HG03342 (cell line): ENCODE measurements around the gene CEP162.
"Not testable (repeated sequence)": the region's sequence is repeated elsewhere in the genome, so short reads cannot be mapped to it uniquely, and the experiment has no call there.

Experiments used
- ATAC-seq: cut with Tn5 transposase; IDR thresholded peaks from one replicate; pipeline ENCODE4 v1.9.1; 2021; ENCODE audit warnings: mild to moderate bottlenecking, moderate library complexity; ENCODE audit not compliant: unreplicated experiment

CEP162 gene

DNA sequence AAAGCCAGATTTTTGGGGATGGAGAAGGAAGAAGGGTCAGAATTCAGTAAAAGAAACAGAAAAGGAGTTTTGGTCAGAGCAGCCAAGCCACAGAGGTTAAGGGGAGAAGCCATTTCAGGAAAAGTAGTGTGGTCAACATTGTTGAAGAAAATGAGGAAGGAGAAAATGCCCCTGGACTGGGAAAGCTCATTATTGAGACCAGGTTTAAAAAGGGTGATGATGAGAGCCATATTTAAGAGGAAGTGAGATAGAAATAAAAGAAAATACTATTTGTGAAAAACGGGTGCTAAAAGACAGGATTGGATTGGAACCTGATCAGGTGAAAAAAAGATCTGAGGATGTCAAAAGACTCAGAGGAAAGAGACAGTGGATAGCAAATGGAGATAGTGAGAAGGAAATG is 75.8 kb downstream of the CEP162 start:
- ATAC-seq: no peak

DNA sequence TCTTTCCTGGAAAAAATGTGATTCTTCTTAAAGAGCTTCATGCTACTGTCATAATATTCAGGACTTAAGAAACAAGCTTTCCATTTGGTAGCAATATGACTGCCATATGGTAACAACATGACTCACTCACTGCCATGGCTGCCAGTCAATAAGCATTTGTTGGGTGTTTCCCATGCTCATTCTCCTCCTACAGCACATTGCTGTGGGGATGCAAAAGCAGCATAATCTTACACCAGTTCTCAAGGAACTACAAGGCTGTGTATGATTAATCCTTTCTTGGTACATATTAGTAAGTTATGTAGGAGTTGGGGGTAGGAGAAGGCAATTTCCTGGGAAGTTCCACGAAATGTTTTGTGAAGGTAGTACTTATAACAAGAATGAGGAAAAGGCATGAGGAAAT is 76.7 kb downstream of the CEP162 start:
- ATAC-seq: peak; percentile 83

DNA sequence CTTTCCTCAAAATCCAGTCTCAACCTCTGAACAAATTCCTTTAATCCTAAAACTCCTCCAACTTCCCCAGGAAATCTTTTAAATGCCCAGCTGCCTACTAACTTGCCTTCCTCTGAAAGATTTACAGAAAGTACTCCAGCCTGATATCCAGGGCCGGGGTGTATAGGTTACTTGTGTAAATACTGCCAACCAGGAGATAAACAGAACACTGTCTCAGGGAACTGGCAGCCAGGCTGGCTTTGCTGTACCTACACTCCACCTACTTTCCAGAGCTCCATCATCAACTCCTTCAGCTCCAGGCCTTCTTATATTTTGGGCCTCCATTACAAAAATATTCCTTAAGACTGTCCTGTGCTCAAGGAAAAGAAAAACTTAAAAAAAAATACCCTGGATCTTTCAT is 85.9 kb downstream of the CEP162 start:
- no peak for ATAC-seq

DNA sequence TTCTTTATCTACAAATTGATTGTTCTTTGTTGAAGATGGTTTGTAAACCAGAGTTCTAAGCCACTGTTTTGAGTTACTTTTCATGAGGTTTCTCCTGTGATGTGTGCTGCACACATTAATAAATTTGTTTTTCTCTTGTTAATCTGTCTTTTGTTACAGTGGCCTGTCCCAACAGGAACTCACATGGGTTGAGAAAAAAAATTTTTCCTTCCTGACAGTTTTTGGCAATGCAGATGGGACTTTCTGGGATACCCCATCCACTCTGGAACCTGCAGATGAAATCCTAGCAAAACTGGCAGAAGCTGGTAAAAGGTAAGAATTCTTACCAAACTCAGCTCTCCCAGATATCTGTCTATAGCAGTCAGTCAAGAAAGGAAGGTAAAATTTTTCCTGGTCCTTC is 88.1 kb downstream of the CEP162 start:
- ATAC-seq: no peak

DNA sequence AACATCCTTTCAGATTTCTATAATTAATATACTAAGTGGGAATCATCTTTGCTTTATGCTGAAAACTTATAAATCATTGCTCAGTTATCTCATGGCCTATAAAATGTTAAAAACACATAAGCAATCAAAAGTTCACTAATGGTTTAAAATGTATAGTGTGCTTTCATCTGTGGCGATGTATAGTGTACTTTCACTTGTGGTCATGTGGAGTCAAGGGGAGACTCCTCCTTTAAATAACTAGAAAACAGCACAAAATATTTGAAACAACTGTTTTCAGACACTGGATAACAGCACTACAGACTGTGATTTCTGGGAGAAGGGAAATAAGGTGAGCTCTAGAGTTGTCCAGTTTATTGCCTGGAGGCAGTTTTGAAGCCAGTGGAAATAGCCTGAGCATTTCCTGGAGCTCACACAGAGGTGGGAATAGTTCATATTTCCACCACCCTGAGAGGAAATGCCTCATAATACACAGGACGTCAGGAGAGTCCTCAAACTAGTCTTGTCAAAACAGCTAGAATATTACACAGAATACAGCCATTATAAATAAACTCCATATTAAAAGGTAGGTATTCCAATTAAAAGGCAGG is 89.4 kb downstream of the CEP162 start:
- no peak for ATAC-seq

DNA sequence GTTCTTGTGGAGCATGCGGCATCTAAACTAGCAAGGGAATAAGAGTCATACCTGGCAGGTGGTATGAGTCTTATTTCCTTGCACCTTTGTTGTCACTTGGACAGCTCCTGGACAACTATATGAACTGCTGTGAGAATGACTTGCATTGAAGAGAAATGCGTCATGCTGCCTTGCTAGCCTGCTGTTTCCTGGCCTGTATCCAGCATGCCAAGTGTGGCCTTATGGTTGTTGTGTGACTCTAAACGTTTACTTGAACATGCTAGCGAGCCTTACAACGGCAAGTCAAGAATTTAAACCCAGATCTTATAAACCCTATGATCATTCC is 90.4 kb downstream of the CEP162 start:
- ATAC-seq: no peak

DNA sequence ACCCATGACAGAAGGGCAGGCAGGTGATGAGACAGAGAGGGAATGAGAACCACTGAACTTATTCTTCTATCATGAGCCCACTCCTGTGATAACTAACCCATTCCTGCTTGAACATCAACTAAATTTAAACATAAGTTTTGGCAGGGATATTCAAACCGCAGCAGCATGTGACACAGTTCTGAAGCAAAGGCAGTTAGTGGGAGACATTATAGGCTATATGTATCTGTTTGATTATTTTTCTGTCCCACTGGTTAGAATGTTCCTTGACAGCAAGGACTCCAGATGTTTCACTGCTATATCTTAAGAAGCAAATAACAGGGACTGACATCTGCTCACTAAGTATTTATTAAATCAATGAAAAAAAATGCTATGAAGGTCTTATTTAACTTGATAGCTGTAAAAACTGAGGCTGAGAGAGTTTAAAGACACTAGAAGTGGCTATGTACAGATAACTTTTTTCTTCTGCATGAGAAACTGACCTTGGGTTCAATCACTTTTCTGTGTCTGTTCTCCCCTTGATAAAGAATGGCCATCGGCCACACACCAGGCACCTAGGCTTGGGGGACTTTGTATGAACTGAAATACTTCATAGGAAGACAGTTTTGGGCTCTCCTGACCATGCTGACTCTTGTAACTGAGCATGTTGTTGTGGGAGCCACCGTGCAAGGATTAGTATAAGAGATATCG is 90.9 kb downstream of the CEP162 start:
- ATAC-seq: no peak

DNA sequence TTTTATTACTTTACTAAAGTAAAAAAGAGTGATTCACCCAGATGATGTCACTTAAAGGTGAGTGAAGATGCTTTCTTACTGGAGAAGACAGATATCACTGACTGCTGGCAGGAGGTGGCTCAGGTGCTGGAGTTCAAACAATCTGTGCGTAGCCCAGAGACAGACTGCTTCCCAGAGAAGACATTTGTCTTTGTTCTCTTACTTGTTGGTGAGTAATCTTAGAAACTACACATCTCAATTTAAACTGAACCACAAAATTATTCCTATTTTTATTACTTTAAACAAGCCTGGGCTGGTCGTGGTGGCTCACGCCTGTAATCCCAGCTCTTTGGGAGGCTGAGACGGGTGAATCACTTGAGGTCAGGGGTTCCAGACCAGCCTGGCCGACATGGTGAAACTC is 92.2 kb downstream of the CEP162 start:
- ATAC-seq: no peak

DNA sequence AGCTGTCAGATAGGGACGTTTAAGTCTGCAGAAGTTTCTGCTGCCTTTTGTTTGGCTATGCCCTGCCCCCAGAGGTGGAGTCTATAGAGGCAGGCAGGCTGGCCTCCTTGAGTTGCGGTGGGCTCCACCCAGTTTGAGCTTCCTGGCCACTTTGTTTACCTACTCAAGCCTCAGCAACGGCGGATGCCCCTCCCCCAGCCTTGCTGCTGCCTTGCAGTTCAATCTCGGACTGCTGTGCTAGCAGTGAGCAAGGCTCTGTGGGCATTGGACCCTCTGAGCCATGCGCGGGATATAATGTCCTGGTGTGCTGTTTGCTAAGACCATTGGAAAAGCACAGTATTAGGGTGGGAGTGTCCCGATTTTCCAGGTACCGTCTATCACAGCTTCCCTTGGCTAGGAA is 94.1 kb downstream of the CEP162 start:
- not testable (repeated sequence) for ATAC-seq

DNA sequence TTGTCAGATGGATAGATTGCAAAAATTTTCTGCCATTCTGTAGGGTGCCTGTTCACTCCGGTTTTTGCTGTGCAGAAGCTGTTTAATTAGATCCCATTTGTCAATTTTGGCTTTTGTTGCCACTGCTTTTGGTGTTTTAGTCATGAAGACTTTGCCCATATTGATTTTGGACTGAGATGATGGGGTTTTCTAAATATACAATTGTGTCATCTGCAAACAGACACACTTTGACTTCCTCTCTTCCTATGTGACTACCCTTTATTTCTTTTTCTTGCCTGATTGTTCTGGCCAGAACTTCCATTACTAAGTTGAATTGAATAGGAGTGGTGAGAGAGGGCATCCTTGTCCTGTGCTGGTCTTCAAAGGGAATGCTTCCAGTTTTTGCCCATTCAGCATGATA is 97.9 kb downstream of the CEP162 start:
- ATAC-seq: not testable (repeated sequence)

DNA sequence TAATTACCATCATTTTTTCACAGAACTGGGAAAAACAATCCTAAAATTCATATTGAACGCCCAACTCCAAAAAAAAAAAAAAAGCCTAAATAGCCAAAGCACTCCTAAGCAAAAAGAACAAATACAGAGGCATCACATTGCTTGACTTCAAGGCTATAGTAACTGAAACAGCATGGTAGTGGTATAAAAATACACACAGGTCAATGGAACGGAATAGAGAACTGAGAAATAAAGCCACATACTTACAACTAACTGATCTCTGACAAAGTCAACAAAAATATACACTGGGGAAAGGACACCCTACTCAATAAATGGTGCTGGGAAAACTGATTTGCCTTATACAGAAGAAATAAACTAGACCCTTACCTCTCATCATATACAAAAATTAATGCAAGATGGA is 104.3 kb downstream of the CEP162 start:
- no peak for ATAC-seq

DNA sequence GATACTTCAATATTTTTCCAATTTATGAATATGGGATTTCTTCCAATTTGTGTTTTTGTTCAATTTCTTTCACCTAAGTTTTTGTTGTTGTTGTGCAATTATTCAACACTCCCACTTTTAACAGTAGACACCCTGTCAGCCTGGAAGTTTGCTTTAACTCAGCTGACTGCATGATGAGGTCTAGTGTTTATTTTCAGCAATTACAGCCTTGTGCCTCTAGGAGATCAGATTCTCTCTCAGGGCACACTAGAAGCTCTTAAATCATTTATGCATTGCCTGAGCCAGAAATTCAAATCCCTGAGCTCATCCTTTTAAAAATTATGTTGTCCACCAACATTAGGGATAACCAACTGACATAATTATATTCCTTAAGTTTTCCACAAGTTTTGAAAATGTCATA is 108.2 kb downstream of the CEP162 start:
- ATAC-seq: no peak

DNA sequence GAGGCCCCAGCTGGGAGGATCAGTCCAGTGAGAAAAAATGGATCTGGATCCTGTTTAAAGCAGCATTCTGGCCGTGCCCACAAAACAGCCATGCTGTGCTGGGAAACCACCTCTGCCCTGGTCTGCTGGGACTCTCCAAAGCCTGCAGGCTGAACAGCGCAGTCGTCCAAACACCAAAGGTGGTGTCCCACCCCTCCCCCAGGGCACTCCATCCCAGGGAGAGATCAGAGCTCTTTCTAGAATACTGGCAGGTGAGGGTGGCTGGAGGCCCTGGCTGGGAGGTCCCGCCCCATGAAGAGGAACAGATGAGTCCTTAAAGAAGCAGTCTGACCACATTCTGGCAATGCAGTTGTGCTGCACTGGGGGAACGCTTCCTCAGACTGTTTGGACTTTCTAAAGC is 109.3 kb downstream of the CEP162 start:
- no peak for ATAC-seq

DNA sequence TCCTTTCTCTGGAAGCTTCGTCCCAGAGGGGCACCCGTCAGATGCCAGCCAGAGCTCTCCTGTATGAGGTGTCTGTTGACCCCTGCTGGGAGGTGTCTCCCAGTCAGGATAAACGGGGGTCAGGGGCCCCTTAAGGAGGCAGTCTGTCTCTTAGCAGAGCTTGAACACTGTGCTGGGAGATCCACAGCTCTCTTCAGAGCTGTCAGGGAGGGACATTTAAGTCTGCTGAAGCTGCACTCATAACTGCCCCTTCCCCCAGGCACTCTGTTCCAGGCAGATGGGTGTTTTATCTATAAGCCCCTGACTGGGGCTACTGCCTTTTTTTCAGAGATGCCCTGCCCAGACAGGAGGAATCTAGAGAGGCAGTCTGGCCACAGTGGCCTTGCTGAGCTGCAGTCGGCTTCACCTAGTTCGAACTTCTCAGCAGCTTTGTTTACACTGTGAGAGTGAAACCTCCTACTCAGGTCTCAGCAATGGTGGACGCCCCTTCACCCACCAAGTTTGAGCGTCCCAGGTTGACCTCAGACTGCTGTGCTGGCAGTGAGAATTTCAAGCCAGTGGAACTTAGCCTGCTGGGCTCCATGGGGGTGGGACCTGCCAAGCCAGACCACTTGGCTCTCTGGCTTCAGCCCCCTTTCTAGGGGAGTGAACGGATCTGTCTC is 112.4 kb downstream of the CEP162 start:
- ATAC-seq: not testable (repeated sequence)

DNA sequence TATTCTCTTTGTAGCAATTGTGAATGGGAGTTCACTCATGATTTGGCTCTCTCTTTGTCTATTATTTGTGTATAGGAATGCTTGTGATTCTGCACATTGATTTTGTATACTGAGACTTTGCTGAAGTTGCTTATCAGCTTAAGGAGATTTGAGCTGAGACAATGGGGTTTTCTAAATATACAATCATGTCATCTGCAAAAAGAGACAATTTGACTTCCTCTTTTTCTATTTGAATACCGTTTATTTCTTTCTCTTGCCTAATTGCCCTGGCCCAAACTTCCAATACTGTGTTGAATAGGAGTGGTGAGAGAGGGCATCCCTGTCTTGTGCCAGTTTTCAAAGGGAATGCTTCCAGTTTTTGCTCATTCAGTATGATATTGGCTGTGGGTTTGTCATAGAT is 116.1 kb downstream of the CEP162 start:
- not testable (repeated sequence) for ATAC-seq

DNA sequence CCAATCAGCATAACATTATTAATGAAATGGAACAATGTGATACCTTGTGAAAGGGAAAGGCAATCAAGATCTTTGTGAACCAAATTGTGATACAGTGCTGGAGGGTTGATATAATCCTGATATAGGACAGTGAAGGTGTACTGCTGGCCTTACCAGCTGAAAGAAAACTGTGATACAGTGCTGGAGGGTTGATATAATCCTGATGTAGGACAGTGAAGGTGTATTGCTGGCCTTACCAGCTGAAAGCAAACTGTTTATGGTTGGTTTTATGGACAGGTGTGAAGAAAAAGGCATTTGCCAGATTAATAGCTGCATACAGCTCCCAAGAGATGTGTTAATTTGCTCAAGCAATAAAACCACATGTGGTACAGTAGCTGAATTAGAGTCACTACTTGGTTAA is 119.9 kb downstream of the CEP162 start:
- no peak for ATAC-seq

DNA sequence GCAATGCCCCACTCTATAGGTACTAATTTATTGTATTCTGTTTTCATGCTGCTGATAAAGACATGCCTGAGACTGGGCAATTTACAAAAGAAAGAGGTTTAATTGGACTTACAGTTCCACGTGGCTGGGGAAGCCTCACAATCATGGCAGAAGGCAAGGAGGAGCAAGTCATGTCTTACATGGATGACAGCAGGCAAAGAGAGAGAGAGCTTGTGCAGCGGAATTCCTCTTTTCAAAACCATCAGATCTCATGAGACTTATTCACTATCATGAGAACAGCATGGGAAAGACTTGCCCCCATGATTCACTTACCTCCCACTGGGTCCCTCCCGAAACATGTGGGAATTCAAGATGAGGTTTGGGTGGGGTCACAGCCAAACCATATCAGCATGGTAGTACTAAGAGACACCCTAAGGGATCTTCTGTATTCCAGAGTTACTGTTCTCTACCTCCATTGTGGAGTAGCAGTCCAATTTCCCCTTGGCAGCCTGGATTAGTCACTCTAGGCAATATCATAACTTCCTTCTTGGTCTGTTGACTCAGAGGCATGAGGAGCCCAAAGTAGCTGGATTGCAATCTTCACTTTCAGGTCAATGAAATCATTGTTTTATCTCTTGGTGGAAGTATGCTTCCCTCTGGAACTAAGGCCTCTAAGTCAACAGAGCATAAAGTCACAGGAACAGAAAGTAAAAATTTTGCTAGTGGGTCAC is 122.1 kb downstream of the CEP162 start:
- ATAC-seq: not testable (repeated sequence)

DNA sequence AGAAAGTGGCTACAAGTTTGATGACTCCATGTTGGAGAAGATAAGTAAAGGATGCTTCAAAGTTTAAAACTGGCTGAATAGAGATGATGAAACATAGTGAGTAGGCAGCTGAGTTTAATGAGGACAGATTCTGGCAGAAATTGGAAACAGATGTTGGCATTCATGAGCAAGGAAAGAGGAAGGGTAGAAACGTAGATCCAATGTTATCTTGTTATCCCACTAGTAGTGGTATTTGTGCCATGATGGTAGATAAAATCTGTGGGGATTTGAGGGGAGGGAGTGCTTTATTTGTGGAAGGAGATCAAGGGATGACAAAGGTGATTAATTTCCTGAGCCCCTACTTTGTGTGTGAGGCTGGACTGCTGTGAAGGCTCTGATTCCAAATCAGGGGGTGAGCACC is 124.4 kb downstream of the CEP162 start:
- ATAC-seq: no peak

DNA sequence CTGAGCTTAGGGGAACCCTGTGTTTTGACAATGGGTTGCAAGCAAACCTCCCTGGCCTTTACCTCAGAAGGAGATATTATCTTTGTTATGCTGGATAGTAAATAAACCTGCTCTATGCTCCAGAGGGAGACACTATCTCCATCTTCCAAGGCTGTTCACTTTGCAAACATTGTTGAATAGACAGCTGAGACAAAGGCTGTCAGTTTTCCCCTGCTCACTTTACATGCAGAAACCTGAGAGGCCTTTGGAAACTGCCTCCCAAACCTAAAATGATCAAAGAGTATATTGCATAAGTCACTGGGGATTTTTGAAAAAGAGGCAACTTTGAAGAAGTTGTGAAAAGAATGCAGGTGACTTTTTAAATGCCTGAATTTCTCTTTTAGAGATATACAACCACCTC is 132.3 kb downstream of the CEP162 start:
- no peak for ATAC-seq

DNA sequence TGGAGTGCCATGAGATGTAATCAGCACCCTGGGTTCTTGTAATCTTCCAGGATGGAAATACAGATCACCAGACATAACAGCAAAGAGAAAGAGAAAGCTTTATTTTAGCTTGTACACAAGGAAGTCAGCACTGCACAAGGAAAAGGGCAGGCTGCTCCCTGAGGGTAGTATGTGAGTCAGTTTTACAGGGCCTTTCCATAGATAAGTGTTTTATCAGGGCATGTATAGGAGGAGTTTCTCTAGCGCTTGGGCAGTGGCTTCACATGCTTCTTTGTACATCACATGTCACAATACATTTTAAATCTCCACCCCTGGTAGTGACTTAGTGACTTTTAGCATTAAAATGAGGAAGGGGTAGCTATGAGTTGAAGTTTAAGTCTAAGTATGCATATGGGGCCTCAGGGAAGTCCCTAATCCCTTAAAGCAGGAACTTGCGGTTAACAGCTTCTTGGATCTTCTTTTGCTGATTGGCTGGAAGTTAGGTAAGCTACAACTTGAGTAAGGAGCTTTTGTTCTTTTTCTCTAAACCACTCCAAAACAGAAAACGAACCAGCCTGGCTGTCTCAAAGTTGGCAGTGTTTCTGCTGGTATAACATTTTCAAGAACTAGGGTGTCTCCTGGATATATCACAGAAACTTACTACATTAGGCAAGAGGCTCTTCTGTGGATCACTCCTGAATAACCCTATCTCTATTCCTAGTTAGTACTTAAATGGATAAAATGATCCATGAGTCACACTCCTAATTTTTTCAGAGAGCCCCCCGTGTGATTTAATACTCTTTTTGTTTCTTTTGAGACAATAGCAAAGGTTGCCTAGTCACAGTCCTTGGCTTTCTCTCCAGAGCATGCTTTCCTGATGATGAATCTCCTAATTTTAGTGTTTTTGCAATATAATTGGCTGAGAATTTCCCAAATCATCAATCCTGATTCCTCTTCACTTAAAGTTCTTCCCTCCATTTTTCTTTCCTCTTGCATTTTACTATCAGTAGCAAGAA is 133.7 kb downstream of the CEP162 start:
- peak; percentile 73 for ATAC-seq

DNA sequence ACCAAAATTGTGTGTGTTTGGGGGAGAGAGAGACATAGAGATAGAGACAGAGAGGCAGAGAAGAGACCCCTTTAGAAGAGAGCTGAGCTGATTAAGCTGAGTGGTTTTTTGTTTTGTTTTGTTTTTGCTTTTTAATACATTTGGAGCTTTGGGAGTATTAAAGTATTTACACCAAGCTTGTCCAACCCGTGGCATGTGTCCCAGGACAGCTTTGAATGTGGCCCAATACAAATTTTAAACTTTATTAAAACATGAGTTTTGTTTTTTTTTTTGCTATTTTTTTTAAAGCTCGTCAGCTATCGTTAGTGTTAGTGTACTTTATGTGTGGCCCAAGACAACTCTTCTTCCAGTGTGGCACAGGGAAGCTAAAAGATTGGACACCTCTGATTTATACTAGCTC is 137.9 kb downstream of the CEP162 start:
- no peak for ATAC-seq
